Smooth muscle cell (in vitro differentiated cells): ENCODE measurements around the gene TFPT. TPM values are rescaled to one million over a fixed set of nuclear protein-coding genes. Genes with fewer than 3 reads are reported as not detected.
A peak's percentile ranks its signal among the peaks of the same experiment; 100 is the strongest.

Experiments used
- DNase-seq: peaks from one replicate; lab custom pipeline; 2025; ENCODE audit not compliant: unreplicated experiment; lab: John Stamatoyannopoulos, UW
- H2AFZ ChIP-seq: fragments of 200-600 bp; sonication (generic); 2 replicates; pipeline ENCODE4 v1.6.0; 2016; ENCODE audit warnings: antibody characterized with exemption, low read depth, mild to moderate bottlenecking
- H3F3A ChIP-seq: fragments of 200-600 bp; sonication (generic); 2 replicates; pipeline ENCODE4 v1.6.0; 2017; ENCODE audit warnings: antibody characterized with exemption, low read depth
- H3K27ac ChIP-seq: fragments of 200-600 bp; sonication (generic); 2 replicates; pipeline ENCODE4 v1.5.1; 2016; ENCODE audit warnings: low read depth, mild to moderate bottlenecking
- H3K27me3 ChIP-seq: fragments of 200-600 bp; sonication (generic); 2 replicates; pipeline ENCODE4 v1.6.1; 2016; ENCODE audit warnings: low read depth, mild to moderate bottlenecking
- H3K36me3 ChIP-seq: fragments of 200-600 bp; sonication (generic); 2 replicates; pipeline ENCODE4 v1.5.1; 2016; ENCODE audit warnings: low read depth
- H3K4me1 ChIP-seq: fragments of 200-600 bp; sonication (generic); 2 replicates; pipeline ENCODE4 v1.5.1; 2016; ENCODE audit warnings: low read depth
- H3K4me2 ChIP-seq: fragments of 200-600 bp; sonication (generic); 2 replicates; pipeline ENCODE4 v1.6.0; 2016; ENCODE audit warnings: mild to moderate bottlenecking
- H3K4me3 ChIP-seq: fragments of 200-600 bp; sonication (generic); 2 replicates; pipeline ENCODE4 v1.5.1; 2016; ENCODE audit warnings: mild to moderate bottlenecking
- H3K79me2 ChIP-seq: fragments of 200-600 bp; sonication (generic); 2 replicates; pipeline ENCODE4 v1.6.0; 2016; ENCODE audit warnings: low read depth, mild to moderate bottlenecking
- H3K9ac ChIP-seq: fragments of 200-600 bp; sonication (generic); 2 replicates; pipeline ENCODE4 v1.6.0; 2016; ENCODE audit warnings: low read depth
- H3K9me3 ChIP-seq: fragments of 200-600 bp; sonication (generic); replicated peaks from 2 replicates; pipeline ENCODE4 v1.5.1; 2016; ENCODE audit warnings: low read depth
- H4K20me1 ChIP-seq: fragments of 200-600 bp; sonication (generic); 2 replicates; pipeline ENCODE4 v1.6.0; 2016; ENCODE audit warnings: low read depth
- WGBS: methylation state at CpG from one replicate; pipeline ENCODE4 v1.1.7; 2016; ENCODE audit warnings: low lambda C conversion rate; 5-methylcytosine and 5-hydroxymethylcytosine counted together
- polyA plus RNA-seq: library from polyadenylated mRNA; unstranded; fragments of >200 nt; fragmentation: Nextera tagmentation; extraction: Ambion mirVana; gene quantifications from 2 replicates; pipeline ENCODE4 v1.2.1, GENCODE V29; 2016
- total RNA-seq: library from RNA; depleted of rRNA; stranded (reverse); fragments of >200 nt; gene quantifications from 2 replicates; pipeline ENCODE4 v1.2.3, GENCODE V29; 2014
- TF ChIP-seq, protein P1 (sequence below): fragments of 200-600 bp; sonication (generic); IDR thresholded peaks from 2 replicates; pipeline ENCODE4 v1.5.1; 2017; ENCODE audit warnings: borderline replicate concordance, mild to moderate bottlenecking, antibody characterized with exemption; ENCODE audit not compliant: insufficient read depth, poor library complexity, severe bottlenecking

The TFPT gene
- total and polyA plus RNA-seq, 2 experiments from 2014 or later = 17.1 to 56.0 TPM

DNA sequence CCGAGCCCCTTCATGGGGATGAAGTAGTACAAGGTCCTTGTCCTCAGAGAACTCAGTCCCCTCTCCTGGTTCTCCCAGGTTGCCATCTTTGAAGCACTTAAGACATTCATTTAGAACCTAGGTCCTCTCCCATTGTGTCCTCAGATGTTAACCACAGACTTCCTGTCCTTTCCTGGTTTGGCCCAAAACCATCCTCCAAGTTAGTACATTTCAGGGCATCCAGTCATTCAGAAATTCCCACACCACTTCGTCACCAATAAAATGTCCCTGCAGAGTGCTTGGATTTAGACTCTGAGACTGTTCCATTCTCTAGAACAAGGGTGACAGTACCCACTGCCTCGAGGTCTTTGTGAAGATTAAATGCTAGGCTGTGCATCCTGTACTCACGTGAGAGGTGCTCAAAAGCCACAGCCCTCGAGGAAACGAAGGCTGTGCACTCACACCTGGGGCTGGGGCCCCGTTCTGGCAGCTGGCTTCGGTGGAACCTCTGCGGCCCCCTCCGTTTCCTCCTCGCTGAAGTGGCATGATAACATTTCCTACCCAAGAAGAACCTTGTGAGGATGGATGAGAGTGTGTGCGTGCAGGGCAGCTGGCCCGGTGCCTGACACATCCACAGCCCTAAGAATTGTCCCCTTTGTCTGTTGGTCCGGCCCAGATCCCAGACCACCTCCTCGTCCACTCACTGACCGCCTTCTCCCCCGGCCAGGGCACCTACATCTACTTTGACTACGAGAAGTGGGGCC lies 39.3 kb upstream of the TFPT start:
- Histone ChIP-seq H3K9ac (no peak overlapping the region), H3K4me1 (peaks cover 8% of the 10 kb centered on the region), H3K9me3 (no peaks in the 10 kb centered on the region), H3K27ac (no peak overlapping the region), H4K20me1 (peaks cover 9% of the 10 kb centered on the region), H3K4me2 (no peak overlapping the region), H3F3A (peaks cover 29% of the 10 kb centered on the region), H2AFZ (no peak overlapping the region), H3K79me2 (peaks cover 6% of the 10 kb centered on the region), H3K4me3 (no peak overlapping the region), H3K36me3 (no peaks in the 10 kb centered on the region), H3K27me3 (no peaks in the 10 kb centered on the region)
- TF ChIP-seq, protein P1, sequence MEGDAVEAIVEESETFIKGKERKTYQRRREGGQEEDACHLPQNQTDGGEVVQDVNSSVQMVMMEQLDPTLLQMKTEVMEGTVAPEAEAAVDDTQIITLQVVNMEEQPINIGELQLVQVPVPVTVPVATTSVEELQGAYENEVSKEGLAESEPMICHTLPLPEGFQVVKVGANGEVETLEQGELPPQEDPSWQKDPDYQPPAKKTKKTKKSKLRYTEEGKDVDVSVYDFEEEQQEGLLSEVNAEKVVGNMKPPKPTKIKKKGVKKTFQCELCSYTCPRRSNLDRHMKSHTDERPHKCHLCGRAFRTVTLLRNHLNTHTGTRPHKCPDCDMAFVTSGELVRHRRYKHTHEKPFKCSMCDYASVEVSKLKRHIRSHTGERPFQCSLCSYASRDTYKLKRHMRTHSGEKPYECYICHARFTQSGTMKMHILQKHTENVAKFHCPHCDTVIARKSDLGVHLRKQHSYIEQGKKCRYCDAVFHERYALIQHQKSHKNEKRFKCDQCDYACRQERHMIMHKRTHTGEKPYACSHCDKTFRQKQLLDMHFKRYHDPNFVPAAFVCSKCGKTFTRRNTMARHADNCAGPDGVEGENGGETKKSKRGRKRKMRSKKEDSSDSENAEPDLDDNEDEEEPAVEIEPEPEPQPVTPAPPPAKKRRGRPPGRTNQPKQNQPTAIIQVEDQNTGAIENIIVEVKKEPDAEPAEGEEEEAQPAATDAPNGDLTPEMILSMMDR = no peak
- 92% methylated on average over 18 of the region's 18 CpGs for WGBS
- no peak for DNase-seq

DNA sequence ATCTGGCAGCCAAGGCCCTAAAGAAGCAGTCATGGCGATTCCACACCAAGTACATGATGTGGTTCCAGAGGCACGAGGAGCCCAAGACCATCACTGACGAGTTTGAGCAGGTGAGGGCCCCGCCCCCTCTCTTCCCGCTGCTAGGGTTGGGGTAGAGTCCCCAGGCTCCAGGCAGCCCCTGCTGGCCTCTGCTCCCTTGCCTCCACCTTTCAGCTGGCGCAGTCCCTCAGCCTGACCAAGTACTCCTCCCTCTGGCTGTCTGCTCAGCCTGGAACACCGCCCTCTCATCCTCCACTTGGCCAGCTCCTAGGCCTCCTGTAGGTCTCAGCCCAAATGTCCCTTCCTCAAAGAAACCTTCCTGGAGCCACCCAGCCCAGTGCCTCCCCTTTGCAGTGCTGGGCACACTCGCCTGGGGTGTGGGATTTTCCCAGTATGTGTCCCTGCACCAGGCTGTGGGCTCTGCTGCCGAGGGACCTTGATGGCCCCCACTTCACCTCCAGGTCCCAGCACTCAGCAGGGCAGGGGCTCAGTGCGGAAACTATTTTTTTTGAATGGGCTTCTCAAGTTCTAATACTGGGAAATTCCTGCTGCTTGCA lies 38.4 kb upstream of the TFPT start:
- Histone ChIP-seq H3K4me3 (no peak overlapping the region), H3K4me1 (peaks cover 6% of the 10 kb centered on the region), H4K20me1 (peaks cover 9% of the 10 kb centered on the region), H3K9me3 (no peaks in the 10 kb centered on the region), H2AFZ (no peak overlapping the region), H3K79me2 (peaks cover 6% of the 10 kb centered on the region), H3K9ac (no peak overlapping the region), H3K4me2 (no peak overlapping the region), H3K27ac (peak overlapping the region; percentile 4), H3K36me3 (no peaks in the 10 kb centered on the region), H3K27me3 (no peaks in the 10 kb centered on the region), H3F3A (peaks cover 29% of the 10 kb centered on the region)
- TF ChIP-seq, protein P1 = no peak
- WGBS = 96% methylated on average over 10 of the region's 10 CpGs
- DNase-seq = no peak

DNA sequence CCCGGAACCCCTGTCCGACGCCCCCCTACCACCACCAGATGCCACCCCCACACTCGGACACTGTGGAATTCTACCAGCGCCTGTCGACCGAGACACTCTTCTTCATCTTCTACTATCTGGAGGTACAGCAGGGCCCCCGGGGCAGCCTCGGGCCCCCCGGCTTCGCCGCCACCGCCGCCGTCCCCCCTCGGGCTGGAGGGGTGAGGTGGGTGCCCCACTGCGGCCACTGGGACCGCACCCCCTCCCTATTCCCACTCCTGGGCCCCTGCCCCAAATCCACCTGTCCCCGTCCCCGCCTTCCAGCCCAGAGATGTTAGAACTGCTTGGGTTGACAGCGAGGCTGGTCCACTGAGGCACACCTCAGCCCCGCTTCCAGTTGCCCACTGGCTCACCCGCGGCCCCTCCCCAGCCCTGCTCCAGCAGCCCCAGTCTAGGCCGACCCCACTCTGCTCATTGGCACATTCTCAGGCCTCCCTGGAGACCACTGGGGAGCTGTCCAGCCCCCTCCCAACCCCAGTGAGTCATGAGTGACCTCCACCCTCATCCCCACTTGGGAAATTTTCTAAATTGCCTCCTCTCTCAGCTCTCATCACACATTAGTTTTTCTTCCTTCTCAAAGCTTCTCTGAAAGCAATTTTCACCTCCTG lies 37.5 kb upstream of the TFPT start:
- Histone ChIP-seq H3K4me1 (no peaks in the 10 kb centered on the region), H3K79me2 (no peaks in the 10 kb centered on the region), H3K4me2 (no peak overlapping the region), H3K9me3 (no peaks in the 10 kb centered on the region), H2AFZ (no peak overlapping the region), H3K27me3 (no peaks in the 10 kb centered on the region), H3K4me3 (no peak overlapping the region), H3K27ac (no peak overlapping the region), H3K9ac (no peak overlapping the region), H3F3A (peaks cover 26% of the 10 kb centered on the region), H4K20me1 (peaks cover 9% of the 10 kb centered on the region), H3K36me3 (no peaks in the 10 kb centered on the region)
- WGBS = 94% methylated on average over 13 of the region's 25 CpGs
- DNase-seq = no peak
- TF ChIP-seq, protein P1 = no peak
